GM23338 (cell line): ENCODE results near the gene TAGLN2. TPM values are rescaled to one million over a fixed set of nuclear protein-coding genes. Genes with fewer than 3 reads are reported as not detected.

ENCODE experiments used
- ATAC-seq: fragments of 200-7000 bp; cut with Tn5 transposase; 3 replicates; pipeline ENCODE4 v1.9.1; 2020
- DNase-seq: peaks from one replicate; pipeline ENCODE4 v3.0.0-alpha.2; 2015; ENCODE audit warnings: low spot score
- H2AFZ ChIP-seq: fragments of 200-600 bp; sonication (generic); 2 replicates; pipeline ENCODE4 v1.8.0; 2016; ENCODE audit warnings: antibody characterized with exemption, mild to moderate bottlenecking, moderate library complexity
- H3F3A ChIP-seq: fragments of 200-600 bp; sonication (generic); replicated peaks from 2 replicates; pipeline ENCODE4 v1.8.0; 2017; ENCODE audit warnings: antibody characterized with exemption, mixed run types, low read depth
- H3K27ac ChIP-seq: fragments of 200-600 bp; sonication (generic); 2 replicates; pipeline ENCODE4 v1.6.1; 2016; ENCODE audit warnings: low read depth
- H3K27me3 ChIP-seq: fragments of 200-600 bp; sonication (generic); 2 replicates; pipeline ENCODE4 v1.8.0; 2016; ENCODE audit warnings: mild to moderate bottlenecking, mixed run types, moderate library complexity; ENCODE audit not compliant: insufficient read depth
- H3K36me3 ChIP-seq: fragments of 200-600 bp; sonication (generic); 2 replicates; pipeline ENCODE4 v1.8.0; 2016; ENCODE audit warnings: mild to moderate bottlenecking; ENCODE audit not compliant: insufficient read depth
- H3K4me1 ChIP-seq: fragments of 200-600 bp; sonication (generic); 2 replicates; pipeline ENCODE4 v1.8.0; 2016; ENCODE audit warnings: mild to moderate bottlenecking, moderate library complexity; ENCODE audit not compliant: insufficient read depth
- H3K4me2 ChIP-seq: fragments of 200-600 bp; sonication (generic); 2 replicates; pipeline ENCODE4 v1.7.1; 2017; ENCODE audit warnings: mixed run types
- H3K4me3 ChIP-seq: fragments of 200-600 bp; sonication (generic); 2 replicates; pipeline ENCODE4 v1.6.1; 2016; ENCODE audit warnings: mixed run types
- H3K79me2 ChIP-seq: fragments of 200-600 bp; sonication (generic); replicated peaks from 2 replicates; pipeline ENCODE4 v1.8.0; 2017; ENCODE audit warnings: mild to moderate bottlenecking; ENCODE audit not compliant: insufficient read depth
- H3K9me2 ChIP-seq: fragments of 200-600 bp; sonication (generic); 2 replicates; pipeline ENCODE4 v1.8.0; 2017; ENCODE audit not compliant: insufficient read depth
- H4K20me1 ChIP-seq: fragments of 200-600 bp; sonication (generic); replicated peaks from 2 replicates; pipeline ENCODE4 v1.8.0; 2017; ENCODE audit warnings: mild to moderate bottlenecking; ENCODE audit not compliant: insufficient read depth
- H3K27ac Mint-ChIP-seq: 2 replicates; pipeline ENCODE4 v1.8.0; 2020; ENCODE audit warnings: inconsistent platforms, mild to moderate bottlenecking, moderate library complexity, mixed read lengths
- H3K27me3 Mint-ChIP-seq: 3 replicates; pipeline ENCODE4 v1.8.0; 2022; ENCODE audit warnings: low read depth, mild to moderate bottlenecking, moderate library complexity, mixed read lengths, inconsistent platforms; ENCODE audit not compliant: insufficient read depth, poor library complexity
- H3K36me3 Mint-ChIP-seq: 3 replicates; pipeline ENCODE4 v1.8.0; 2021; ENCODE audit warnings: low read depth, mild to moderate bottlenecking, inconsistent platforms, moderate library complexity, mixed read lengths
- H3K4me1 Mint-ChIP-seq: 3 replicates; pipeline ENCODE4 v1.8.0; 2020; ENCODE audit warnings: mild to moderate bottlenecking, inconsistent platforms, mixed read lengths
- H3K4me3 Mint-ChIP-seq: 3 replicates; pipeline ENCODE4 v1.8.0; 2021; ENCODE audit warnings: moderate library complexity, mild to moderate bottlenecking, inconsistent platforms, mixed read lengths
- H3K9me3 Mint-ChIP-seq: 3 replicates; pipeline ENCODE4 v1.8.0; 2020; ENCODE audit warnings: moderate library complexity, mild to moderate bottlenecking, inconsistent platforms, mixed read lengths
- CREB1 ChIP-seq: fragments of 250-450 bp; sonication (Bioruptor Pico); IDR thresholded peaks from 2 replicates; pipeline ENCODE4 v1.5.0; 2020; ENCODE audit warnings: low read depth, mild to moderate bottlenecking, moderate library complexity
- EZH2phosphoT487 ChIP-seq: fragments of 200-600 bp; sonication (generic); IDR thresholded peaks from one replicate; pipeline ENCODE4 v1.8.1; 2018; ENCODE audit warnings: antibody characterized with exemption; ENCODE audit not compliant: unreplicated experiment
- JUNB ChIP-seq: IDR thresholded peaks from one replicate; pipeline ENCODE4 v1.6.1; 2016; ENCODE audit warnings: antibody characterized with exemption; ENCODE audit not compliant: unreplicated experiment
- NANOG ChIP-seq: IDR thresholded peaks from 2 replicates; pipeline ENCODE4 v1.6.1; 2016; ENCODE audit warnings: antibody characterized with exemption, borderline replicate concordance
- polyA plus RNA-seq: library from polyadenylated mRNA; unstranded; fragments of >200 nt; fragmentation: Nextera tagmentation; extraction: Ambion mirVana; gene quantifications from 2 replicates; pipeline ENCODE4 v1.2.1, GENCODE V29; 2016
- total RNA-seq: library from RNA; depleted of rRNA; stranded (reverse); fragments of >200 nt; shearing (Covaris generic); gene quantifications from 2 replicates; pipeline ENCODE4 v1.2.3, GENCODE V29; 2014
- TF ChIP-seq, protein P1 (sequence below), 2 experiments: fragments of 200-600 bp in 1 of 2; sonication (generic) in 1 of 2; conservative IDR thresholded peaks; 2 replicates each; pipeline versions ENCODE4 v1.5.1 to v1.6.1; 2016 to 2017; ENCODE audit warnings: antibody characterized with exemption in 2 of 2, low read depth in 2 of 2, mild to moderate bottlenecking in 2 of 2, moderate library complexity in 1 of 2
- TF ChIP-seq, protein P2 (sequence below): IDR thresholded peaks from one replicate; pipeline ENCODE4 v1.6.1; 2018; ENCODE audit warnings: antibody characterized with exemption; ENCODE audit not compliant: unreplicated experiment

Gene TAGLN2
- total and polyA plus RNA-seq, 2 experiments from 2014 or later = 58.2 to 60.1 TPM

DNA sequence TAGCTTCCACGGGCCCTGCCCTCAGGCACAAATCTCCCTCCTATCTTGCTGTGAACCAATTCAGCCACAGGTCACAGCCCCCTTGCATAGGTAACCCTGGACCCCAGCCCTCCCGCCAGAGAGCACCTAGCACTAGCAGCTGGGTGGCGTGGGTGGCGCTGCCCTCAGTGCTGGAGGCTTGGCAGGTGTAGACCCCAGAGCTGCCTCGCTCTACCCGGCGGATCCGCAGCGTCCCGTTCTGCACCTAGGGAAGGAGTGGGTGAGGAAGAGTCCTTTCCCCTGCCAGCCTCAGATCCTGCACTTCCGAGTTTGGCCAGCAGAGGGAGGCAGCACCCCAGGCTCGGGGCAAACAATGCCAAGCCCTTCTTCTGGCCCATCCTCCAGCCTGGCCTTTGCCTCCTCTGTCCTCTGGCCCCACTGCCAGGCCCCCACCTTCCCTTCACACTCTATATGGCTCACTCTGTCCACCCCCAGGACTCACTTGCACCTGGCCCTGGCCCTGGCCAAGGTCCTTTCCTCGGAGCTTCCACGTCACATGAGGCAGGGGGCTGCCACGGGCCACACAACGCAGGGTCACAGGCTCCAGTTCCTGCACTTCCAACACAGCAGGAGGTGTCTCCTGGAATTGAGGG lies 11.1 kb upstream of the TAGLN2 start:
- H3K4me3 Mint-ChIP-seq = no peak overlapping the region; the same call in 2 of the 3 replicates
- TF ChIP-seq NANOG (no peak), JUNB (no peak), EZH2phosphoT487 (no peak)
- TF ChIP-seq, protein P1, sequence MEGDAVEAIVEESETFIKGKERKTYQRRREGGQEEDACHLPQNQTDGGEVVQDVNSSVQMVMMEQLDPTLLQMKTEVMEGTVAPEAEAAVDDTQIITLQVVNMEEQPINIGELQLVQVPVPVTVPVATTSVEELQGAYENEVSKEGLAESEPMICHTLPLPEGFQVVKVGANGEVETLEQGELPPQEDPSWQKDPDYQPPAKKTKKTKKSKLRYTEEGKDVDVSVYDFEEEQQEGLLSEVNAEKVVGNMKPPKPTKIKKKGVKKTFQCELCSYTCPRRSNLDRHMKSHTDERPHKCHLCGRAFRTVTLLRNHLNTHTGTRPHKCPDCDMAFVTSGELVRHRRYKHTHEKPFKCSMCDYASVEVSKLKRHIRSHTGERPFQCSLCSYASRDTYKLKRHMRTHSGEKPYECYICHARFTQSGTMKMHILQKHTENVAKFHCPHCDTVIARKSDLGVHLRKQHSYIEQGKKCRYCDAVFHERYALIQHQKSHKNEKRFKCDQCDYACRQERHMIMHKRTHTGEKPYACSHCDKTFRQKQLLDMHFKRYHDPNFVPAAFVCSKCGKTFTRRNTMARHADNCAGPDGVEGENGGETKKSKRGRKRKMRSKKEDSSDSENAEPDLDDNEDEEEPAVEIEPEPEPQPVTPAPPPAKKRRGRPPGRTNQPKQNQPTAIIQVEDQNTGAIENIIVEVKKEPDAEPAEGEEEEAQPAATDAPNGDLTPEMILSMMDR (conservative IDR thresholded peaks at IDR 0.05; ENCODE audit: low read depth in 2 of 2) = peak; percentile 73 to 99
- TF ChIP-seq, protein P2, sequence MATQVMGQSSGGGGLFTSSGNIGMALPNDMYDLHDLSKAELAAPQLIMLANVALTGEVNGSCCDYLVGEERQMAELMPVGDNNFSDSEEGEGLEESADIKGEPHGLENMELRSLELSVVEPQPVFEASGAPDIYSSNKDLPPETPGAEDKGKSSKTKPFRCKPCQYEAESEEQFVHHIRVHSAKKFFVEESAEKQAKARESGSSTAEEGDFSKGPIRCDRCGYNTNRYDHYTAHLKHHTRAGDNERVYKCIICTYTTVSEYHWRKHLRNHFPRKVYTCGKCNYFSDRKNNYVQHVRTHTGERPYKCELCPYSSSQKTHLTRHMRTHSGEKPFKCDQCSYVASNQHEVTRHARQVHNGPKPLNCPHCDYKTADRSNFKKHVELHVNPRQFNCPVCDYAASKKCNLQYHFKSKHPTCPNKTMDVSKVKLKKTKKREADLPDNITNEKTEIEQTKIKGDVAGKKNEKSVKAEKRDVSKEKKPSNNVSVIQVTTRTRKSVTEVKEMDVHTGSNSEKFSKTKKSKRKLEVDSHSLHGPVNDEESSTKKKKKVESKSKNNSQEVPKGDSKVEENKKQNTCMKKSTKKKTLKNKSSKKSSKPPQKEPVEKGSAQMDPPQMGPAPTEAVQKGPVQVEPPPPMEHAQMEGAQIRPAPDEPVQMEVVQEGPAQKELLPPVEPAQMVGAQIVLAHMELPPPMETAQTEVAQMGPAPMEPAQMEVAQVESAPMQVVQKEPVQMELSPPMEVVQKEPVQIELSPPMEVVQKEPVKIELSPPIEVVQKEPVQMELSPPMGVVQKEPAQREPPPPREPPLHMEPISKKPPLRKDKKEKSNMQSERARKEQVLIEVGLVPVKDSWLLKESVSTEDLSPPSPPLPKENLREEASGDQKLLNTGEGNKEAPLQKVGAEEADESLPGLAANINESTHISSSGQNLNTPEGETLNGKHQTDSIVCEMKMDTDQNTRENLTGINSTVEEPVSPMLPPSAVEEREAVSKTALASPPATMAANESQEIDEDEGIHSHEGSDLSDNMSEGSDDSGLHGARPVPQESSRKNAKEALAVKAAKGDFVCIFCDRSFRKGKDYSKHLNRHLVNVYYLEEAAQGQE = peak; percentile 17
- Histone ChIP-seq H3K79me2 (no peaks in the 10 kb centered on the region), H3K27me3 (no peaks in the 10 kb centered on the region), H3K4me1 (peaks cover 19% of the 10 kb centered on the region), H3K4me3 (no peak overlapping the region), H2AFZ (no peak overlapping the region), H3K27ac (peak overlapping the region; percentile 45; the same call in 1 of the 2 replicates), H3K4me2 (peak overlapping the region; percentile 69), H3K36me3 (0 out of 2 replicates have a peak, but pooled peaks cover 12% of the 10 kb centered on the region), H3K9me2 (no peaks in the 10 kb centered on the region), H4K20me1 (peaks cover 4% of the 10 kb centered on the region; the same call in 1 of the 2 replicates), H3F3A (no peaks in the 10 kb centered on the region)
- H3K4me1 Mint-ChIP-seq = peaks cover 29% of the 10 kb centered on the region
- DNase-seq = peak; percentile 79
- H3K27me3 Mint-ChIP-seq = peaks cover 21% of the 10 kb centered on the region
- peak; percentile 85 for ATAC-seq
- no peaks in the 10 kb centered on the region; the same call in 2 of the 3 replicates for H3K9me3 Mint-ChIP-seq
- H3K36me3 Mint-ChIP-seq = peaks cover 43% of the 10 kb centered on the region
- no peak overlapping the region for H3K27ac Mint-ChIP-seq

DNA sequence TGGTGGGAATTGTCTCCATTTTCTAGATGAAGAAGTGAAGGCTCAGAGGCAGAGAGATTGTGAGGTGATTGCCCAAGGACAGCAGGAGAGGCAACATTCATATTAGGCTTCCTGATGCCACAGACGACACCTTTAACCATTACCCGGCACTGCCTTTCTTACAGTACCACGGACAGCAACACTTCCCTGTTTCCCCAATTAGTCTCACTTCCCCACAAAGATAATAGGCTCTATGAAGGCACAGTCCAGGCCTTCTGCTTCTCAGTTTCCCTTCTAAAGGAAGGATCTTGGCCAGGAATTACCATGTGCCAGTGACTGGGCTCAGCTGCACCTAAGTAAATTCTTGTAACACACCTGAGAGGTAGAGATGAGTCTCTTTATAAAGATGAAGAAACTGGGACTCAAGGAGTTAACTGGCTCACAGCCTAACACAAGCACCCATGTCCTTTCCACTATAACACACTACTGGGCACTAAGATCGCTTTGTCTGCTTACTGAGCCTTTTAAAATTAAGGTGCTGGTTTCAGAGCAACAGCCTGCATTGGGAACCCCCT lies 10.5 kb upstream of the TAGLN2 start:
- H3K27ac Mint-ChIP-seq = no peak overlapping the region
- DNase-seq (no peak), ATAC-seq (peak; percentile 5; the same call in 1 of the 3 replicates)
- peaks cover 4% of the 10 kb centered on the region; the same call in 1 of the 2 replicates for H4K20me1 ChIP-seq
- no peaks in the 10 kb centered on the region for H3K79me2 ChIP-seq
- H3K36me3 Mint-ChIP-seq = peaks cover 42% of the 10 kb centered on the region
- TF ChIP-seq, protein P2 = peak; percentile 78
- no peak for TF ChIP-seq CREB1 (CRISPR knock-in tag)
- no peak overlapping the region for H3K4me3 ChIP-seq
- H3K27me3 Mint-ChIP-seq = peaks cover 17% of the 10 kb centered on the region
- no peak overlapping the region for H3K4me2 ChIP-seq
- no peaks in the 10 kb centered on the region for H3K9me2 ChIP-seq
- H3K36me3 ChIP-seq = 0 out of 2 replicates have a peak, but pooled peaks cover 12% of the 10 kb centered on the region
- H3K27me3 ChIP-seq = no peaks in the 10 kb centered on the region
- H3K27ac ChIP-seq = peak overlapping the region; percentile 45; the same call in 1 of the 2 replicates
- no peak overlapping the region for H3K4me3 Mint-ChIP-seq
- peaks cover 24% of the 10 kb centered on the region for H3K4me1 Mint-ChIP-seq
- H2AFZ ChIP-seq = no peak overlapping the region
- H3K4me1 ChIP-seq = peaks cover 19% of the 10 kb centered on the region
- H3K9me3 Mint-ChIP-seq = no peaks in the 10 kb centered on the region; the same call in 2 of the 3 replicates
- no peaks in the 10 kb centered on the region; the same call in 1 of the 2 replicates for H3F3A ChIP-seq
